VCaP (cell line): ENCODE measurements around the gene MDN1.

Experiments used
- H3K27ac ChIP-seq: fragments of 450-650 bp; 2 replicates; pipeline ENCODE4 v1.5.1; 2017
- CTCF ChIP-seq: fragments of 450-650 bp; conservative IDR thresholded peaks from 2 replicates; pipeline ENCODE4 v1.5.1; 2017; ENCODE audit warnings: mild to moderate bottlenecking, moderate library complexity

MDN1 gene

DNA sequence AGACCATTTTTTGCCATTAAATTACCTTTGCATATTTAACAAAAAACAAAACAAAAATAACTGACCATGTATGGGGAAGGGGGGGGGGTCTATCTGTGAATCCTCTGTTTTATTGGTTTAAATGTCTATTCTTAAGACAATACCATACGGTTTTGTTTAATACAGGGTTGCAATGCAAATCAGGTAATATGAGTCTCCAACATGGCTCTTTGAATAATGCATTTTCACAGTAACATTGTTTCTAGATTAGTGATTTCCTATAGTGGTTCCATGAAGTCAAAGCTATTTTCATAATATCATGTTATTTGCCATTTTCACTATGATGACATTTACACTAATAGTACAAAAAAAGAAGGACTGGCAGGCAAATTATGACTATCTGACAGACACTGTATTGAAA is 116.3 kb downstream of the MDN1 start:
- no peak for TF ChIP-seq CTCF
- H3K27ac ChIP-seq = no peak overlapping the region

GRCh38 chr6:89702349-89702748 is 117.2 kb downstream of the MDN1 start:
- TF ChIP-seq CTCF = no peak
- no peak overlapping the region for H3K27ac ChIP-seq

GRCh38 chr6:89695667-89696066 is 123.9 kb downstream of the MDN1 start:
- no peak overlapping the region for H3K27ac ChIP-seq
- TF ChIP-seq CTCF = no peak

DNA sequence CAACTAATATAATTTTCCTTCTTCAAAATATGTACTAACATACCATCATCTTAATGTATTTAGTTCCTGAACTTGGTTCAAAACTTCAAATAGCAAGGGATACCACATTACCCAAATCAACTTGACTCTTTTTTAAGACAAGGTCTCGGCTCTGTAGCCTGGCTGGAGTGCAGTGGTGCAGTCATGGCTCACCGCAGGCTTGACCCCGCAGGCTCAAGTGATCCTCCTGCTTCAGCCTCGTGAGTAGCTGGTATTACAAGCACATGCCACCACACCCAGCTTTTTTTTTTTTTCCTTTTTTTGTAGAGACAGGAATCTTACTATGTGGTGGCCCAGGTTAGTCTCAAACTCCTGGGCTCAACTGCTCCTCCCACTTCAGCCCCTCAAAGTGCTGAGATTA is 125.2 kb downstream of the MDN1 start:
- no peak for TF ChIP-seq CTCF
- no peak overlapping the region for H3K27ac ChIP-seq

- TF ChIP-seq CTCF = no peak
- H3K27ac ChIP-seq = no peak overlapping the region
These were observed 126.4 kb downstream of the MDN1 start for GRCh38 chr6:89693207-89693606.

- TF ChIP-seq CTCF = no peak
- no peak overlapping the region for H3K27ac ChIP-seq
These were observed 127.3 kb downstream of the MDN1 start for GRCh38 chr6:89692256-89692655.

- H3K27ac ChIP-seq = no peak overlapping the region
- TF ChIP-seq CTCF = no peak
These were observed 128.7 kb downstream of the MDN1 start for GRCh38 chr6:89690944-89691324.

DNA sequence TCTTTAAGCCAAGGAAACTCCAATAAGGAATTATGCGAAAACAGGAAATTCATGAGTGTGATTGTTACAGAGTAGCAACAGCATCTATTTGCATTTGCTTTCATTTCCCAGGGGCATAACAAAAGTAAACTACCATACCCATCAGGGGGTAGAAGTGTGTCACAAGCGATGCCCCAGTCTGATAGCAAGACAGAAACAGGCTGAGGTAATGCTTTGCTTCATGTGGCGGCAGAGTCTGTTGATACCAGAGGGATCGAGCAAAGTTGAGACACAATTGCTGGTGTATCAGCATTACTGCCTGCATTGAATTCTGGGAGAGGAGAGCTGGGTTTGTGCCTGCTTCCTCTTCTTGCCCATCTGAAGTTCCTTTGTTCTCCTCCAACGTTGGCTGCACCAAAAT is 129.9 kb downstream of the MDN1 start:
- TF ChIP-seq CTCF = no peak
- H3K27ac ChIP-seq = no peak overlapping the region
